Astrocyte of the hippocampus (primary cell): Measurements from ENCODE around the gene KSR2.
"Not testable (repeated sequence)": the region's sequence is repeated elsewhere in the genome, so short reads cannot be mapped to it uniquely, and the experiment has no call there.

Experiments
- DNase-seq: peaks from one replicate; pipeline ENCODE4 v3.0.0; 2011; ENCODE audit warnings: low read depth, low spot score

Gene KSR2

GRCh38 chr12:117968826-117969659, at the start of gene KSR2:
KSR2 (minus strand) TSS chr12:117968990; CDS start chr12:117968255, 735 bp downstream.
- DNase-seq = peak; percentile 71

GRCh38 chr12:118017926-118018325, 49.1 kb upstream of the KSR2 start:
- DNase-seq = no peak

- peak; percentile 98 for DNase-seq
Observed at GRCh38 chr12:118016424-118017264, 47.9 kb upstream of the KSR2 start, which contains the start of gene RFC5. RFC5 (plus strand) TSS chr12:118016703; CDS start chr12:118016828, 125 bp downstream.

DNA sequence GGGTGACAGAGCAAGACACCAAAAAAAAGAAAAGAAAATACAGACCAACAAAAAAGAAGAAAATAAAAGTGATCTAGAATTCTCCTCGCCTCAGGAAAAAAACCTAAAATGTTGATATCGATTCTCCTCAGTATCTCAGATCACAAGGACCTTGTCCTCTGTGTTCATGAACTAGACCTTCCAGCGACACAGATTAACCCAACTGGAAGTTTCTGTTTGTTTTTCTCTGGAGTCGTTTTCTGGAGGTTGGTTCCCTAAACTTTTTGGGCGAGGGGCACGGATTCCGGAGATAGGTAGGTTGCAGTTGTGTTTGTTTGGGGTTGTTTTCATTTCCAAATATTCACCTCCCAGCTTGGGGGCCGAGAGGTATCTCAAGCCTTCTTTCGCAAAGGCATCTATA, 47.2 kb upstream of the KSR2 start:
- no peak for DNase-seq

GRCh38 chr12:118015306-118015705, 46.5 kb upstream of the KSR2 start:
- no peak for DNase-seq

DNA sequence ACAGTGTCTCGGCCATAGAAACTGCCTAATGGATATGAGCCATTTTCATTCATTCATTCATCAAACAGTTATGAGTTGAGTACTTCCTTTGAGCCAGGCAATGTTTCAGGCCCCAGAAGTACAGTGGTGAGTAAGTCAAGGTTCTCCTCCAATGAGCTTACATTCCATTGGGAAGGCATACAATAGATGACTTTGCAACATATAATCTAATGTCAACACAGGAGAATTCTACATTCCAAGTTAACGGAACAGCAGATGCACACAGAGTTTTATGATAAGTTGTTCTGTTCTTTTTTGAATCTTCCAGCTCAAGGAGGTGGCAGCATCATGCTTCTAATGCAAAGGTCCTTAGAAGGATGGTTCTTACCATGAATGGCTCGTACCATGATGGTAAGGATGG, 44.5 kb upstream of the KSR2 start:
- DNase-seq = no peak

DNA sequence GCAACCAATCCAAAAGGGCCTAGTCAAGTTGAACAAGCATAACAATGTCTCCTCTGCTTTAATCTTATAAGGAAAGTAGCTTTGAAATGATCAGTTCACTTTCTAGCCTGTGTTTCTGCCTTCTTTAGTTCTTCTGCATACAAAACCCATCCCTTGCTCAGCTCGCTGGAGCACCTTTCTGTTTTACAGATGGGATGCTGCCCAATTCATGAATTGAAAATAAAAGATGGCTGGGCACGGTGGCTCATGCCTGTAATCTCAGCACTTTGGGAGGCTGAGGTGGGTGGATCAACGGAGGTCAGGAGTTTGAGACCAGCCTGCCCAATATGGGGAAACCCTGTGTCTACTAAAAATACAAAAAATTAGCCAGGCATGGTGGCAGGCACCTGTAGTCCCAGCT, 43.2 kb upstream of the KSR2 start:
- DNase-seq = no peak

DNA sequence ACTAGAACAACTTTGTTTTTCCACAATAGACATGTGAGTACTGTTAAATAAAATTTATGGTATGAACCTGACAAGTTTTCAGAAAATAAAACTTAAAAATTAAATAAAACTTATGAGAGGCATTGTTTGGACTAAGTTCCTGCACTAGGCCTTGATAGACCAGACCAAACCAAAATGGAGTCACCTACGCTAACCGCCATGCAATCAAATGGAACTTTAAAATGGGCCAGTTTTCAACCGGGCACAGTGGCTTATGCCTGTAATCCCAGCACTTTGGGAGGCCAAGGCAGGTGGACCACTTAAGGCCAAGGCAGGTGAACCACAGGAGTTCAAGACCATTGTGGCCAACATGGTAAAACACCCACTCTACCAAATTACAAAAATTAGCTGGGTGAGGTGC, 42.6 kb upstream of the KSR2 start:
- DNase-seq = no peak

DNA sequence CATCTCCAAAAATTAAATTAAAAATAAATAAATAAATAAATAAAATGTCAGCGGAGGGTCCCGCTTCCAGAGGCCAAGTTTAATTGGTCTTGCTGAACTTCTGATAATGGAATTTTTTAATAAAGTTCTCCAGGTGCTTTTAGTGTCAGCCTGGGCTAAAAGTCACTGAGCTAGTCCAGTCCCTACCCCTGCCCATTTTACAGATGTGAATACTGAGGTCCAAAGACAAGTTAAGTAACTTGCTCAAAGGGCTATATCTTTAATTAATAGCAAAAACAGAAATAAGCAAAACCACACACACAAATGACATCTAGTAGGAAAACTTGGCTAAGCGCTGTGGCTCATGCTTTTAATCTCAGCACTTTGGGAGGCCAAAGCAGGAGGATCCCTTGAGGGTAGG, 42.1 kb upstream of the KSR2 start:
- DNase-seq = no peak

DNA sequence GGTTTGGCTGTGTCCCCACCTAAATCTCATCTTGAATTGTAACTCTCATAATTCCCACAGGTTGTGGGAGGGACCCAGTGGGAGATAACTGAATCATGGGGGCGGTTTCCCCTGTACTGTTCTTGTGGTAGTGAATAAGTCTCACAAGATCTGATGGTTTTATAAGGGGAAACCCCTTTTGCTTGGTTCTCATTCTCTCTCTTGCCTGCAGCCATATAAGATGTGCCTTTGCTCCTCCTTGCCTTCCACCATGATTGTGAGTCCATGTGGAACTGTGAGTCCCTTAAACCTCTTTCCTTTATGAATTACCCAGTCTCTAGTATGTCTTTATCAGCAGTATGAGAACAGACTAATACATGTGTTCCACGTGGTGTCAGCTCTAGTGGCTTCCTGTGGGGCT, 31.0 kb upstream of the KSR2 start:
- not testable (repeated sequence) for DNase-seq

- no peak for DNase-seq
Observed at GRCh38 chr12:117998719-117999118, 29.9 kb upstream of the KSR2 start.

- DNase-seq = no peak
Observed at GRCh38 chr12:117994551-117995438, 26.0 kb upstream of the KSR2 start.

DNA sequence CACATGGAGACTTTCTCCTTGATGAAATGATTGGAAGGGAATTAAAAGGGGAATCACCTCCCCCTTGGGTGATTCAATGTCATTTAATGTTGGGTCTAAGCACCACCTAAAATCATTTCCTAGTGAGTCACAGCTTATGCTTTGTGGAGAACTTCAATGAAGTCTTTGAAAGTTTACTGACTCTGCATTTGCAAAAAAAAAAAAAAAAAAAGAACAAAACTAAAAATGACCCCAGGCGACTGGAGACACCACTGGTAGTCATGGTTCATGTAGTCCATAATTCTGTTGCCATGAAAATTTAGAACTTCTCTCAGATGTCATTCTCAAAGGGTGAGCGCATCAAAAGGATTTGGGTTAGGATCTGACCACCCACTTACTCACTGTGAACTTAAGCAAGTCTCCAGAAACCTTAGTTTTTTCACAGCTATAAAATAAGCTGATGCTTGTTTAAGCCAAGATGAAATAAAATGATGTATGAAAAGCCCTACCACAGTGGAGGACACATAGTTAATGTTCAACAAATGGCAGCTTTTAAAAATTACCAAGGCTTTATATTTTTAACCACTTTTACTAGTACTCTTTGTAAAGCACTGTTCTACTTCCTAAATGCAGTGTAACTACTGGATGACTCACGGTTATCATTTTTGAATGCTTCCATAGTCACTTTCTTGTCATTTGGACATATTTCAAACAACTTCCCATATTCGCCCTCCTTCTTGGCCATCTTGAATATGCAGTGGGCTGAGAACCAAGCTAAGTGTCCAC, 18.1 kb upstream of the KSR2 start:
- peak; percentile 67 for DNase-seq

GRCh38 chr12:117985182-117985581, 16.4 kb upstream of the KSR2 start:
- no peak for DNase-seq

DNA sequence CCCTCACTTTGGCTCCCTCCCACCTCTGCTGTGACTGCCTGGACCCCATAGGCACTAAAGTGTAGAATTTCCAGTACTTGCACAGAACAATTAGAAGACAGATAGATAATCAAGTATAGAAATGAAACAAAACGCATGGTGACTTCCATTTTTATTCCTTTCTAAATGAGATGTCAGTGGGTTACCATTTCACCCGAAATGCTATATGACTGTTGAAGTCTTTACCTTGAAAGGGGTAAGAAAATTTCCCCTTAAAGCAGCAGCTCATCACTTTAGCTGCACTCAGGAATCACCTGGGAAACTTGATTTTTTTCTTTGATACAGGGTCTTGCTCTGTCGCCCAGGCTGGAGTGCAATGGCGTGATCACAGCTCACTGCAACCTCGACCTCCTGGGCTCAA, 12.5 kb upstream of the KSR2 start:
- DNase-seq = no peak

DNA sequence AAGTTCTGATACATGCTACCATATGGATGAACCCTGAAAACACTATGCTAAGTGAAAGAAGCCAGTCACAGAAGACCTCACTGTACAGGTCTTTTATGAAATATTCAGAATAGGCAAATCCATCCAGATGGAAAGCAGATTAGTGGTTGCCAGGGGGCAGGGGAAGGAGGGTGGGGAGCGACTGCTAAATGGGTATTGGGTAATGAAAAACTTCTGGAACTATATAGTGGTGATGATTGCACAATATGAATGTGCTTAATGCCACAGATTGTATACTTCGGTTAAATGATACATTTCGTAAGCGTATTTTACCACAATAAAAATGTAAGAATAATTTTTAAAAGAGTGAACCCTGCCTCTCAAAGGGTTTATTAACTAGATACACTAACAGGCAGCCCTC, 11.8 kb upstream of the KSR2 start:
- no peak for DNase-seq

GRCh38 chr12:117977373-117977772, 8.6 kb upstream of the KSR2 start:
- no peak for DNase-seq

GRCh38 chr12:117975006-117975405, 6.2 kb upstream of the KSR2 start:
- no peak for DNase-seq

GRCh38 chr12:117972301-117972700, 3.5 kb upstream of the KSR2 start:
- DNase-seq = no peak

DNA sequence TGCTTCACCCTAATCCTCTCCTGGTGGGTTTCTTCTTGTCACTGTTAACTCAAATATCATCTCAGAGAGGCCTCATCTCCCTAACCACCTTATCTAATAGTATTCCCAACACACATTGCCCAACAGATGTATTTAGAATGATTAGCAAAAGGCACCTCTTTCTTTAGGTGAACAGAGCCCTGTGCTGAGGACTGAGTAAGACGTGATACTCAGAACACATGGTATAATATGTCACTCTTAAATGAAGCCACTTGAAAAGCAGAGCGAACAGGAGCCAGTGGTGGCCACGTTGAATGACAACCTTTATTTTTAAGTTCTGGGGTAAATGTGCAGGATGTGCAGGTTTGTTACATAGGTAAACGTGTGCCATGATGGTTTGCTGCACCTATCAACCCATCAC, 1.5 kb upstream of the KSR2 start:
- DNase-seq = no peak
